Mesenchymal stem cell (in vitro differentiated cells and primary cell): Measurements from ENCODE around the gene RASSF7.
A peak's percentile ranks its signal among the peaks of the same experiment; 100 is the strongest.

ENCODE experiments used
- DNase-seq: peaks from one replicate; pipeline ENCODE4 v3.0.0-alpha.2; 2013
- H2AFZ ChIP-seq: one replicate; pipeline ENCODE4 v1.6.1; 2013; ENCODE audit warnings: low read depth, mild to moderate bottlenecking, control low read depth, inconsistent platforms, low read length, moderate library complexity
- H2AK5ac ChIP-seq: 2 replicates; pipeline ENCODE4 v1.6.1; 2013; ENCODE audit warnings: low read length, moderate library complexity, mild to moderate bottlenecking, inconsistent platforms; ENCODE audit not compliant: severe bottlenecking
- H2BK120ac ChIP-seq: one replicate; pipeline ENCODE4 v1.6.1; 2013; ENCODE audit warnings: low read depth, mild to moderate bottlenecking, inconsistent platforms, low read length, moderate library complexity
- H2BK12ac ChIP-seq, 2 experiments: one replicate each; pipeline ENCODE4 v1.6.1; 2013; ENCODE audit warnings: inconsistent platforms in 2 of 2, low read length in 2 of 2, mild to moderate bottlenecking in 2 of 2, moderate library complexity in 2 of 2, control low read depth in 1 of 2
- H2BK15ac ChIP-seq: one replicate; pipeline ENCODE4 v1.6.1; 2013; ENCODE audit warnings: mild to moderate bottlenecking, low read depth, inconsistent platforms; ENCODE audit not compliant: poor library complexity, severe bottlenecking
- H2BK5ac ChIP-seq: 2 replicates; pipeline ENCODE4 v1.6.1; 2013; ENCODE audit warnings: low read depth, mild to moderate bottlenecking, low read length, control low read depth, inconsistent platforms; ENCODE audit not compliant: poor library complexity, severe bottlenecking
- H3K14ac ChIP-seq, 2 experiments: one replicate each; pipeline ENCODE4 v1.6.1; 2013; ENCODE audit warnings: inconsistent platforms in 2 of 2, low read length in 2 of 2, control low read depth in 1 of 2, mild to moderate bottlenecking in 1 of 2, moderate library complexity in 1 of 2
- H3K18ac ChIP-seq, 2 experiments: one replicate each; pipeline ENCODE4 v1.6.1; 2013; ENCODE audit warnings: inconsistent platforms in 2 of 2, low read length in 2 of 2, control low read depth in 1 of 2, low read depth in 1 of 2, mild to moderate bottlenecking in 1 of 2
- H3K23ac ChIP-seq, 2 experiments: one replicate each; pipeline ENCODE4 v1.6.1; 2013; ENCODE audit warnings: inconsistent platforms in 2 of 2, low read length in 2 of 2, mild to moderate bottlenecking in 2 of 2, moderate library complexity in 2 of 2, control low read depth in 1 of 2
- H3K27ac ChIP-seq: 2 replicates; pipeline ENCODE4 v1.5.1; 2013; ENCODE audit warnings: mild to moderate bottlenecking, moderate library complexity, low read length, control low read depth, inconsistent platforms; ENCODE audit not compliant: poor library complexity, severe bottlenecking
- H3K27me3 ChIP-seq, 2 experiments: 2 replicates each; pipeline versions ENCODE4 v1.6.1 to v1.7.0; 2013; ENCODE audit warnings: low read length in 2 of 2, mild to moderate bottlenecking in 2 of 2, moderate library complexity in 2 of 2, control low read depth in 1 of 2, inconsistent platforms in 1 of 2; ENCODE audit not compliant: control insufficient read depth in 1 of 2, insufficient read depth in 1 of 2
- H3K36me3 ChIP-seq, 2 experiments: 2 replicates each; pipeline versions ENCODE4 v1.6.1 to v1.7.0; 2013; ENCODE audit warnings: low read length in 2 of 2, control low read depth in 1 of 2, inconsistent platforms in 1 of 2, low read depth in 1 of 2, mild to moderate bottlenecking in 1 of 2; ENCODE audit not compliant: insufficient read depth in 2 of 2, control insufficient read depth in 1 of 2
- H3K4ac ChIP-seq, 2 experiments: one replicate each; pipeline ENCODE4 v1.6.1; 2013; ENCODE audit warnings: inconsistent platforms in 2 of 2, low read length in 2 of 2, mild to moderate bottlenecking in 2 of 2, moderate library complexity in 2 of 2, control low read depth in 1 of 2, low read depth in 1 of 2
- H3K4me1 ChIP-seq: 2 replicates; pipeline ENCODE4 v1.6.1; 2013; ENCODE audit warnings: low read depth, low read length, control low read depth; ENCODE audit not compliant: control insufficient read depth, insufficient read depth
- H3K4me2 ChIP-seq: 2 replicates; pipeline ENCODE4 v1.6.1; 2013; ENCODE audit warnings: low read length, mild to moderate bottlenecking, inconsistent platforms; ENCODE audit not compliant: poor library complexity, severe bottlenecking
- H3K4me3 ChIP-seq, 2 experiments: 2 replicates each; pipeline versions ENCODE4 v1.5.1 to v1.7.0; 2013; ENCODE audit warnings: low read length in 2 of 2, mild to moderate bottlenecking in 2 of 2, control low read depth in 1 of 2, low read depth in 1 of 2; ENCODE audit not compliant: insufficient read depth in 1 of 2
- H3K79me1 ChIP-seq: replicated peaks from 2 replicates; pipeline ENCODE4 v1.6.1; 2013; ENCODE audit warnings: mild to moderate bottlenecking, control low read depth, low read length, inconsistent platforms; ENCODE audit not compliant: poor library complexity, severe bottlenecking
- H3K9ac ChIP-seq: 2 replicates; pipeline ENCODE4 v1.7.0; 2013; ENCODE audit warnings: mild to moderate bottlenecking, low read length, moderate library complexity
- H3K9me3 ChIP-seq: 2 replicates; pipeline ENCODE4 v1.7.0; 2013; ENCODE audit warnings: mild to moderate bottlenecking, low read length; ENCODE audit not compliant: control insufficient read depth
- H4K8ac ChIP-seq: one replicate; pipeline ENCODE4 v1.6.1; 2013; ENCODE audit warnings: inconsistent platforms, mild to moderate bottlenecking, low read length, moderate library complexity
- H4K91ac ChIP-seq: one replicate; pipeline ENCODE4 v1.6.1; 2013; ENCODE audit warnings: mild to moderate bottlenecking, low read length, inconsistent platforms
- WGBS: methylation state at CpG from one replicate; pipeline ENCODE4 v1.1.7; 2013; ENCODE audit warnings: mixed read lengths; 5-methylcytosine and 5-hydroxymethylcytosine counted together
- small RNA-seq: library from polyadenylated mRNA; stranded (forward); fragments of <200 nt; extraction: miRNeasy Mini kit (QIAGEN cat#:217004); gene quantifications from one replicate; pipeline ENCODE3, GENCODE V24; 2013; ENCODE audit warnings: low read depth

RASSF7 gene

GRCh38 chr11:613369-613968, 52.7 kb downstream of the RASSF7 start:
- WGBS: 71% methylated on average over 25 of the region's 36 CpGs
- H2BK5ac ChIP-seq: peak overlapping the region; percentile 53
- H2BK120ac ChIP-seq: no peak overlapping the region
- H3K18ac ChIP-seq: no peak overlapping the region
- no peaks in the 10 kb centered on the region for H3K9me3 ChIP-seq
- H3K23ac ChIP-seq: no peak overlapping the region
- H4K91ac ChIP-seq: no peak overlapping the region
- H3K14ac ChIP-seq: no peak overlapping the region
- H3K9ac ChIP-seq: no peak overlapping the region
- H3K4me1 ChIP-seq: peaks cover 36% of the 10 kb centered on the region
- no peak overlapping the region for H2AK5ac ChIP-seq
- no peak overlapping the region for H2AFZ ChIP-seq
- peaks cover 52 to 90% of the 10 kb centered on the region in 2 experiments for H3K36me3 ChIP-seq
- peak overlapping the region in 1 of 2 experiments; percentile 7 for H3K4ac ChIP-seq
- no peaks in the 10 kb centered on the region for H3K27me3 ChIP-seq
- DNase-seq: peak; percentile 50
- H2BK12ac ChIP-seq: no peak overlapping the region
- no peak overlapping the region for H3K4me2 ChIP-seq
- peaks cover 42% of the 10 kb centered on the region for H3K79me1 ChIP-seq
- no peak overlapping the region for H3K4me3 ChIP-seq
- H2BK15ac ChIP-seq: no peak overlapping the region
- no peak overlapping the region for H3K27ac ChIP-seq
- H4K8ac ChIP-seq: no peak overlapping the region

Small RNA genes within 50 kb of the gene (small RNA-seq; reads per million reads assigned to genes)
- 704 reads per million, percentile 97 among the genes with 10 or more reads in this experiment for gene MIR210
